ENCODE measurements around the gene C12orf50.
"Not testable (repeated sequence)": the region's sequence is repeated elsewhere in the genome, so short reads cannot be mapped to it uniquely, and the experiment has no call there.

Gene C12orf50

DNA sequence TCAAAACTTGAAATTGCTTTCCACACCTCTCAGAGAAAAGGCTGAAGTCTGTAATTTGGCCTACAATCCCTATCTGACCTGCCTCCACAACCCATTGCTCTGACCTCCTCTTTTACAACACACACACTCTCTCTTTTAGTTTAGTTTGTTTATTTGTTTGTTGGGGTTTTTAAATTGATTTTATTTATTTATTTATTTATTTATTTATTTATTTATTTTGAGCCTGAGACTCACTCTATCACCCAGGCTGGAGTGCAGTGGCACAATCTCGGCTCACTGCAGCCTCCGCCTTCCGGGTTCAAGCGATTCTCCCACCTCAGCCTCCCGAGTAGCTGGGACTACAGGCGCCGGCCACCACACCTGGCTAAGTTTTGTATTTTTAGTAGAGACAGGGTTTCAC, 75.2 kb downstream of the C12orf50 start:
- H3K27me3 Mint-ChIP-seq; H3K27ac Mint-ChIP-seq; H3K4me3 Mint-ChIP-seq; ATAC-seq (replicated peaks); DNase-seq; H3K4me1 Mint-ChIP-seq; H3K36me3 Mint-ChIP-seq: not testable (repeated sequence)
- H3K9me3 Mint-ChIP-seq: peaks cover 11 to 17% of the 10 kb centered on the region in 2 donors

DNA sequence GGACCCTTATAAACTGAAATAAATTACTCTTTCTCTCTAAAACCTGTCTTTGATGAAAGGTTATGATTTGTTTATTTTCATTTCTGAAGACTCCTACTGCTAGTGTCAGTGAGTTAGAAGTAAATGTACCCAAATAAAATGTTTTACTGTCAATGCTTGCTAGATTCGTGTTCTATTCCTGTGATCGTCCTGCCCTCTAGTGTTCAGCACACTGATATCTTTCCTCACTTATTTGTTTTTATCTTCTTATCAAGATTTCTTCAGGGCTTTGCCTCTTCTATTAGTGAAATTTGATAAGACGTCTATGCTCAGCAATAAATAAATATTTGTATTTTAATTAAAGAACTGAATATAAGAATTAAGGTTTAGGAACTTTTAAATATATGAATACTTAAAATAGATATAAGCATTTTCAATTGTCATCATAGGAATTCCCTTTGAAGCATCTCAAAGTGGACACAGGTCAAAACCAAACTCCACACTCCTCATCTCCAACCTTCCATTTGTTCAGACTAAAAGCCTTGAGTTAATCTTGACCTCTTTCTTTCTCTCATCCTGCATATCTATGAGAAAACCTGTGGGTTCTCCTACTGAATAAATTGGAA, 75.8 kb downstream of the C12orf50 start:
- Mint-ChIP-seq H3K27me3 (no peaks in the 10 kb centered on the region), H3K9me3 (peaks cover 11 to 17% of the 10 kb centered on the region in 2 donors), H3K27ac (no peak overlapping the region), H3K36me3 (no peaks in the 10 kb centered on the region), H3K4me1 (no peaks in the 10 kb centered on the region), H3K4me3 (no peak overlapping the region)
- ATAC-seq (replicated peaks) (no peak), DNase-seq (no peak)

DNA sequence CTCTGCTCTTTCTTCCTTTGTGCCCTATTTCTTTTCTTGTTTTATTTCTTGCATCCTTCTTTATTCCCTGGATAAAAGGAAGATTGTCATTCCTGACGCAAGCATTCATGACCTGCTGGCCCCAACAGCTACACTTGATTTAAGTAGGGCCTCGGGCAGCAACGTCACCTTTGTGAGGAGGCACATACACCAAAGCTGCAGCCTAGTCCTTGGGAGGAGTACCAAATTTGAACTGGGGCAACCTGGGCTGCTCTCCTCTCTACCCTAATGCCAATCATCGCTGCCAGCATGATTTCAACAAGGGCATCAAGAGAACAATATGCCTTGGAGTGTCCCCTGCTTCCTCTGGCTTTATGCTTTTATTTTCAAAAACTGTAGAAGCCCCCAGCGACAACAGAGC, 76.4 kb downstream of the C12orf50 start:
- H3K27ac Mint-ChIP-seq: no peak overlapping the region
- H3K27me3 Mint-ChIP-seq: no peaks in the 10 kb centered on the region
- no peak for ATAC-seq (replicated peaks)
- no peak for DNase-seq
- H3K36me3 Mint-ChIP-seq: no peaks in the 10 kb centered on the region
- H3K4me1 Mint-ChIP-seq: no peaks in the 10 kb centered on the region
- peaks cover 11 to 17% of the 10 kb centered on the region in 2 donors for H3K9me3 Mint-ChIP-seq
- no peak overlapping the region for H3K4me3 Mint-ChIP-seq

DNA sequence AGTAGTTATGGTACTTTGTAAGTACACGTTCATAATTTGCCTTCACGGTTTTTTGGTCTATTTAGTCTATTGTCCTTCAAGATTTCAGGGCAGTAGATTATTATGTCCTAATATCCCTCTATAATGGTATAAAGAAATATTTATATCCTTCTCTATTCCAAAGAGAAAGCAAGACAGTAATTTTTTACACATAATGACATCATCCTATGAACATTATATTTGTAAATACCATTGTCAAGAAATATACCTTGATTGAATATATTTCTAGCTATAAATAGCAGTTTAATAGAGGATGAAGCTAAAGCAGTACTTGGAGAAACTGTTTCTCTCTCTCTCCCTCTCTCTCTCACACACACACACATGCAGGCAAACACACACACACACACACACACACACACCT, 77.0 kb downstream of the C12orf50 start:
- ATAC-seq (replicated peaks) (no peak), DNase-seq (no peak)
- Mint-ChIP-seq H3K27me3 (no peaks in the 10 kb centered on the region), H3K4me1 (no peaks in the 10 kb centered on the region), H3K9me3 (peaks cover 11 to 17% of the 10 kb centered on the region in 2 donors), H3K36me3 (no peaks in the 10 kb centered on the region), H3K4me3 (no peak overlapping the region), H3K27ac (no peak overlapping the region)

DNA sequence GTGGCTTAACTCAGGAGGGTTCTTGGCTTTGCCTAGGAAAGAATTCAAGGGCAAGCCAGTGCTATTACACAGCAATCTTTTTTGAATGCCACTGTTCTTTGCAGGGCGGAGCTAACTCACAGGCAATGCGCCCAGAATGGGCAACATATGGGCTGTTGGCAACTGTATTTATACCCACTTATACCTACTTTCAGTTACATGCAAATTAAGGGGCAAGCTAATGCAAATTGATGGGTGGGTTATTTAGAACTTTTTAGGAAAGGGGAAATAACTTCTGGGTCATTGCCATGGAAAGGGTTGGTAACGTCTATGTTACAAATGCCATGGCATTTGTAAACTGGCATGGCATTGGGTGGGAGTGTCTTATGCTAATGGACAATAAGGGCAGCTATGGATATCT, 85.4 kb downstream of the C12orf50 start:
- DNase-seq: no peak
- Mint-ChIP-seq H3K27me3 (no peaks in the 10 kb centered on the region), H3K27ac (no peak overlapping the region), H3K4me3 (no peak overlapping the region), H3K9me3 (peaks cover 2 to 4% of the 10 kb centered on the region in 2 donors), H3K36me3 (no peaks in the 10 kb centered on the region), H3K4me1 (no peaks in the 10 kb centered on the region)
- ATAC-seq (replicated peaks): no peak

DNA sequence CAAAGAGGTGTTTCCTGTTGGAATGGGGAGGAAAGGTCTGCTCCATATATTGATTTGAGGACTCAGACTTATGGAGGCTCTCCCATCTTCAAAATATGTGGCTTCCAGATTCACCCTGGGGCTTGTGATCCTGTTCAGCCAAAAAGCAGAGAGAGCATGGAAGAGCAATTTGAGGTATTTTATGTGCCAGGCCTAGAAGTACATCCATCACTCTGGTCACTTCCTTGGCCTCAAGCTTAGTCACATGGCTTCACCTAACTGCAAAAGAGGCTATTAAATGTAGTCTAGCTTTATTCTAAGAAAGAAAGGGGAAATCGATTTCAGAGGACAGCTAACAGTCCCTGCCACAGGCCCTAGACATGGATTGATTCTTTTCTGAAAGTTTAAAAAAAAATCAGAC, 86.2 kb downstream of the C12orf50 start:
- Mint-ChIP-seq H3K4me3 (no peak overlapping the region), H3K4me1 (no peaks in the 10 kb centered on the region), H3K27me3 (no peaks in the 10 kb centered on the region), H3K27ac (no peak overlapping the region), H3K36me3 (no peaks in the 10 kb centered on the region), H3K9me3 (peaks cover 2 to 4% of the 10 kb centered on the region in 2 donors)
- DNase-seq (no peak), ATAC-seq (replicated peaks) (no peak)

DNA sequence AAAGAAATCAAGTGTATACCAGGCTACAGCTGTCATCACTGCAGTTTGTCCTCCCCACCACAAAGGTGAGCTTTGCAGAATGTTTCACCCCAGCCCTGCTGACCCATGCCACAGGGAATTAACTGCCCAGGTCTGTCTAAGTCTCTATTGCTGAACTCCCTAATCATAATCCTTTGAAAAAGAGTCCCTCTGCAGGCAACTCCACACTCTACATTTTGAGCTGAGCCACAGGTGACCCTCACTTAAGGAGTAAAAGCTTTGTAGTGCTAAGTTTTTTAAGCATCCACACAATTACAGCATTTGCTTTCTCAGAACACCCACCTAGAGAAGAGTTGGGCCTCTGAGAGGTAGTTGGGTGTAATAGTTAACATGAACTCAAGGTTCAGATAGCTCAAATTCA, 90.0 kb downstream of the C12orf50 start:
- Mint-ChIP-seq H3K27ac (no peak overlapping the region), H3K27me3 (no peaks in the 10 kb centered on the region), H3K4me1 (no peaks in the 10 kb centered on the region), H3K36me3 (no peaks in the 10 kb centered on the region), H3K4me3 (no peak overlapping the region), H3K9me3 (peaks cover 4 to 8% of the 10 kb centered on the region in 2 donors)
- no peak for DNase-seq
- ATAC-seq (replicated peaks): no peak

DNA sequence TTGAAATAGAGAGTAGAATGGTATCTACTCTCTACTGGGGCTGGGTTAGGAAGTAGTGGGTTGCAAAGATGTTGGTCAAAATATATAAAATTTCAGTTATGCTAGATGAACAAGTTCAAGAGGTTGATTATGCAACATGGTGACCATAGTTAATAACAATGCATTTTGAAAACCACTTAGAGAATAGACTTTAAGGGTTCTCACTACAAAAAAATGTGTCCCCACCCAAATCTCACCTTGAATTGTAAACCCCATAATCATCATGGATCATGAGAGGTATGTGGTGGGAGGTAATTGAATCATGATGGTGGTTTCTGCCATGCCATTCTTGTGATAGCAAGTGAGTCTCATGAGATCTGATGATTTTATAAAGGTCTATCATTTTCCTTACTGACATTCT, 94.0 kb downstream of the C12orf50 start:
- H3K27ac Mint-ChIP-seq: no peak overlapping the region
- ATAC-seq (replicated peaks) (no peak), DNase-seq (no peak)
- H3K4me1 Mint-ChIP-seq: no peaks in the 10 kb centered on the region
- no peak overlapping the region for H3K4me3 Mint-ChIP-seq
- H3K27me3 Mint-ChIP-seq: no peaks in the 10 kb centered on the region
- H3K9me3 Mint-ChIP-seq: peaks cover 4 to 7% of the 10 kb centered on the region in 2 donors
- H3K36me3 Mint-ChIP-seq: no peaks in the 10 kb centered on the region

DNA sequence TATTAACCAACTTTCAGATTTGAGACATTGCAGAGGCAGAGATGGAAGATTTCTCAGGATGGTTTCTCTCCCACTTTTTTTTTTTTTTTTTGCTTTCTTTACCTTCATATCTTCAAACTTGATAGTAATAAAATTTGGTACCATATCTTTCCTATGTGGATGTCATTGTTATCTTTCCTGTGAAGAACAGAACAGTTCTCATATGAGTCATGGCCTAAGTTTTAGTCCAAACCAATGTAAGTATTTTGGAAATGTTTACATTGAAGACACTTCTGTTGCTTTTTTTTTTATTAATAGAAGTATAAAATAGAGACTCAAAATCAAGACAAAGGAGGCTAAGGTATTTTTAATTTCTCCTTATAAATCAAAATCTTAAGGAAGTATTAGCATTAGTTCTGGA, 95.2 kb downstream of the C12orf50 start:
- Mint-ChIP-seq H3K4me3 (no peak overlapping the region), H3K9me3 (peaks cover 4 to 7% of the 10 kb centered on the region in 2 donors), H3K4me1 (no peaks in the 10 kb centered on the region), H3K27ac (no peak overlapping the region), H3K36me3 (no peaks in the 10 kb centered on the region), H3K27me3 (no peaks in the 10 kb centered on the region)
- no peak for ATAC-seq (replicated peaks)
- no peak for DNase-seq

DNA sequence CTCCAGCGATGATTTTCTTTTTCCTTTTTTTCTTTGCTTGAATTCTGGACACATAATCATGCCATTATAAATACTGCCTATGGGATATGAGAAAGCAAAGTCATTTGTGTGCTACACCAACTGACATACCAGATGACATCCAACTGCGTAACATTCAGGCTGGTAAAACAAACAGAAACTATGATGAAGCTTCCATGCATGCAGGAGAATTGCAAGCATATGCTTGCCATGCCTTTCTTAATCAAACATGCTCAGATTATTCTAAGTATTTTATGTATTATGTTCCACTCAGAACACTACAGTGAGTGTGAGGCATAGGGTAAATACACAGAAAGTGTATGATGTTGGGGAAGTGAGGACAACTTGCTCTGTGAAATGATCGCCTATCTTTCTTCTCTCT, 97.4 kb downstream of the C12orf50 start:
- no peak for ATAC-seq (replicated peaks)
- H3K4me3 Mint-ChIP-seq: no peak overlapping the region

DNA sequence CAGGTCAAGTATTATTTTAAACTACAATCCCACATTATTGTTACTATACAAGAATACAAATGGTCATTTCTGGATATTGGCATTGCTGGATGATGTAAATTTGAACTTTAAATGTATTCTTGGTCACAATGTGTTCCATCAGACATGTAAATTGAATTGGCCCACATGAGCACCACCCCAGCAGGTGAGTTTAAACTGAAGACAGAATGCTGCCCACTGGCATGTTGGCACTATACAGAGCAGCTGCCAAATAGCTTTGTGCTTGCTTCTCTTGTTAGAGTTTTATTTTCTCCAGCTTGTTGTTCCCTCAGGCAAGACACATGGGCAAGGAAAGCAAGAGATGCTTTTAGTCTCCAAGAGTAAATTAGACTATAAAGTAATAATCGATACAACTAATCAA, 98.6 kb downstream of the C12orf50 start:
- H3K27me3 Mint-ChIP-seq: no peaks in the 10 kb centered on the region
- peaks cover 2 to 4% of the 10 kb centered on the region in 2 donors for H3K9me3 Mint-ChIP-seq
- H3K4me1 Mint-ChIP-seq: no peaks in the 10 kb centered on the region
- no peak overlapping the region for H3K27ac Mint-ChIP-seq
- H3K4me3 Mint-ChIP-seq: no peak overlapping the region
- DNase-seq: no peak
- H3K36me3 Mint-ChIP-seq: no peaks in the 10 kb centered on the region
- no peak for ATAC-seq (replicated peaks)

More for the DNA sequence above, 97.4 kb downstream of the C12orf50 start:
- Mint-ChIP-seq H3K4me1 (no peaks in the 10 kb centered on the region), H3K36me3 (no peaks in the 10 kb centered on the region), H3K27ac (no peak overlapping the region), H3K27me3 (no peaks in the 10 kb centered on the region), H3K9me3 (peaks cover 4 to 7% of the 10 kb centered on the region in 2 donors)
- no peak for DNase-seq
